ENCODE measurements around the gene AGK.
"Not testable (repeated sequence)": the region's sequence is repeated elsewhere in the genome, so short reads cannot be mapped to it uniquely, and the experiment has no call there.

The AGK gene

DNA sequence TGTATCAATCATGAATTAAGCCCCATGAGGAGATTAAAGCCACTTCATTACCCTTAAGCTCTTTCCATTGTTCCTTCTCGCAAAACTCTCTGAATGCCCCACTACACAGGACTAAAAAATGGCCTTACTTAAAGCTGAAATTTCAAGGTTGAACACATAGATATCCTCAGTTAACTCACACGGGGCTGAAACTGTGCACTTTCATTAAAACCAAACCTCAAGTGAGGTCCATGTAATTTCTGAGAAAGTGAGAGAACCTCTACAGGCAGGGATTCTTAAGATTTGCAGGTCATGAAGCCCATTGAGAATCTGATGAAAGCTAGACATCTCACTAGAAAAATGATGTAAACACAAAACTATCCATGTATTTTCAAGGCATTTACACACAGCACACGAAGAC lies 134.9 kb downstream of the AGK start:
- no peak for DNase-seq

DNA sequence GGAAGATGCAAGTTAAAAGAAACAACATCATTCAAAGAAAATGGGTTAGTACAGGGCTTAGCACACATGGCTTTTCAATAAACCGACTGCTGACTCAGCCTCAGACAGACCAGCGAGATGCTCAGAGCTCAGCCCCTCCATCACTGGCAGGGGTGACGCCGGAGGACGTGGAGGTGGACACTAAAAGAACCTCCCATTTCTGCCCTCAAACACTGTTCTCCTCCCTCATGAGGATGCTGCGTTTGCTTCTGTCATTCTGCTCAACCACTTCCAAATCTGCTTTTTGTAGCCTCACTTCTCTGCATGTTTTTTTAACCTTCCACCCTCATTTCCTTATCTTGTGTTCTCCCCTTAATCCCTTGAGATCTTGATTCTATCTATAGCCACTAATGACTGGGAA lies 135.5 kb downstream of the AGK start:
- DNase-seq, result no peak

DNA sequence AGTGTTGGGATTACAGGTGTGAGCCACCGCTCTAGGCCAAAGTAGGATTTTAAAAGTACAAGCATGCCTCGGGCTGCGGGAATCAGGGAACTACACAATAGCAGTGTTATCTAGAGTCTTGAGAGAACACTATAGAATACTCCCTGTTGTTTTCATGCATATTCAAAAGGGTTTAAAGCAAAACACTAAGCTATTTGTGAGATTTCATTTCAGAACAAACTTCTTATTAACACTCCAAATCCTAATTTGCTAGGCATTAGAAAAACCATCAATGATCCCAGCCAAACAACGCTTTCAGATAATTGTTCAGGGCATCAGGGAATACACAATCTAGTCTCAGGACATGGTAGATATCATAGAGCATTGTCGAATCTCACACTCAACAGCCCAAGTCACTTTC lies 136.8 kb downstream of the AGK start:
- no peak for DNase-seq

DNA sequence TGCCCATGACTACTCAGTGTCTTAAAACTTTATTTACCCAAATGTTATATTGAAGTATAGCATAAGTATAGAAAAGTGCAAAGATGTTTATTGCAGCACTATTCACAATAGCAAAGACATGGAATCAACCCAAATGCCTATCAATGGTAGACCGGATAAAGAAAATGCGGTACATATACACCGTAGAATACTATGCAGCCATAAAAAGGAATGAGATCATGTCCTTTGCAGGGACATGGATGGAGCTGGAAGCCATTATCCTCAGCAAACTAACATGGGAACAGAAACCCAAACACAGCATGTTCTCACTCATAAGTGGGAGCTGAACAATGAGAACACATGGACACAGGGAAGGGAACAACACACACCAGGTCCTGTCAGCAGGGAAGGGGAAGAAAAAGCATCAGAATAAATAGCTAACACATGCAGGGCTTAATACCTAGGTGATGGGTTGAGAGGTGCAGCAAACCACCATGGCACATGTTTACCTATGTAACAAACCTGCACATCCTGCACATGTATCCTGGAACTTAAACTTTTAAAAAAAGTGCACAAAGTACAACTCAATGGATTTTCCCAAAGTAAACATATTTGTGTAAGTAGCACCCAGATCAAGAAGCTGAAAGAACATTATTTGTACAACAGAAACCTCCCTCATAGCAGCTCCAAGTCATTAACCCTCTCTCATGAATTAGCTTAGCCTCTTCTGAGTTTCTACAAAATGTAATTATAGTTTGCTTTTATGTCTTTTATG lies 138.0 kb downstream of the AGK start:
- DNase-seq, result not testable (repeated sequence)

DNA sequence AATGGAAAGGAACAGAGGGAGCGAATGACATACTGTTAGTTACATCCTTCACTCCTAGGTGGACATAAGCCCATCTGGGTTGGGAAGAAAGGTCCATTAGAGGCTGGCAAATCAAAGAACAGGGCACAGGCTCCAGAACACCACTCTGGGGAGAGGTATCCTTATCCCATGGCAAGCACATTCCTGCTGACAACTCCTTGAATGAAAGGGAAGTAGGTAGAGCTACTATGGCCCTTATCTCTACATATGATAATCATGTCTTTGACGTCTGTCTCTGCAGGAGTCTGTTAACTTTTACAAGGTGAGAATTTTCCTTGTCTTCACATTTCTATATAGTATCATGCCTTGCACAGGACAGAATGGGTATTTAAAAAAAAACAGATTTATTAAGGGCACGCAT lies 140.3 kb downstream of the AGK start:
- no peak for DNase-seq

DNA sequence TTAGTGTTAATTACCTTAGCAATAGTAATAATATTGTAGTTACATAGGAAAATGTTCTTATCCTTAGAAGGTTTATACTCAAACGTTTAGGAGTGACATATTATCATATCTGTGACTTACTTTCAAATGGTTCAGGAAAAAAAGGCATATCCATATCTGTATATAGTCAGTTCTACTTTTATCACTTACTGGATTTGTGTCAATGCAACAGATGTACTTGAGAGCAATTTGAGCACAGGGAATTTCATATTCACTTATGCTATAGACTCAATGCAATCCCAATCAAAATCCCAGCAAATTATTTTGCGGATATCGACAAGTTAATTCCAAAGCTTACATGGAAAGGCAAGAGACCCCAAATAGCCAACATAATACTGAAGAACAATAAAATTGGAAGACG lies 140.8 kb downstream of the AGK start:
- DNase-seq, result no peak

DNA sequence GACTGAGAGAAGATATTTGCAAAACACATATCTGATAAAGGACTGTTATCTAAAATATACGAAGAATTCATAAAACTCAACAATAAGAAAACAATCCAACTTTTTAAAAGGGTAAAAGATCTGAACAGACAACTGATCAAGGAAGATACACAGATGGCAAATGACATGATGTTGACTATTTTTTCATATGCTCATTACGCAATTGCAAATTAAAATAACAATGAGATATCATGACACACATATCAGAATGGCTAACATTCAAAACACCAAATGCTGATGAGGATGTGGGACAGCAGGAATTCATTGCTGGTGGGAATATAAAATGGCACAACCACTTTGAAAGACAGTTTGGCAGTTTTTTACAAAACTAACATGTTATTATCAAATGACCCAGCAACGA lies 141.9 kb downstream of the AGK start:
- DNase-seq, result no peak

DNA sequence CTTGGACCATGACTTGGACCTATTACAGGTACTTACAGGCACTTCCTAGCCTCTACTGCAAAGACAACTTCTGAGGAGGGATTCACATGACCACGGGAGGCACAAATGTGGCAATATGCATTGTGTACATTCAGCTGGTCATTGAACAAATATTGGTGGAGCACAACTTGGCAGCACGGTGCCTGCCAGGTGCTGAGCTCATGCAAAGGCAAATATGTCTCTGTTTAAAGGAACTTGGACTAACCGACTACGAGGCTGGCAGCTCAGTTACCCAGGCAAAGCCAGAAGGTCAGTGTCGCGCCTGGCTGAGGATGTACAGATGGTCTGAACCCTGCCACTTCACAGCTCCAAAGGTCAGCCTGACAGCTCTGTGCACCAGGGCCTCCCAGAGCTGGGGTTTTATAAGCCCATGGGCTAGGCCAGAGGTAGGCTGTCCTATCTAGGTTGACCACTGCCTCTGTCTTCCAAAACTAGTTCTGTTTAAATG lies 144.6 kb downstream of the AGK start:
- no peak for DNase-seq

DNA sequence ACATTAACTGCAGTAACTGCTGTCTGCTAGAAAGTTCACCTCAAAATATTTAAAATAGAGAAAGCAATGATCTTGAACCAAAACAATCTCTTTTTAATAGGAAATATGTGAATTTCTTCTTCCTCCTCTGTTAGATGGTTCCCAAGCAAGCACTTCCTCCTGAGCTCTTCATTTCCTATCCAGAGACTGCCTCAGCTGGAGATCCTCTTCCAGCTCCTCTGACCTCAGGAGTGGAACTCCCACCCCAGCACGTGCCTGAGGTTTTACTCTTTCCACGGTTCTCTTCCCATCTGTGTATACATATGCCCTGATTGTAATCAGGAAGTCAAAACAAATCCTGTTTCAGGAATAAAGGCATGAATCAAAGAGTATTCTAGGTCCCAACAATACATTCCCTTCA lies 145.1 kb downstream of the AGK start:
- no peak for DNase-seq

DNA sequence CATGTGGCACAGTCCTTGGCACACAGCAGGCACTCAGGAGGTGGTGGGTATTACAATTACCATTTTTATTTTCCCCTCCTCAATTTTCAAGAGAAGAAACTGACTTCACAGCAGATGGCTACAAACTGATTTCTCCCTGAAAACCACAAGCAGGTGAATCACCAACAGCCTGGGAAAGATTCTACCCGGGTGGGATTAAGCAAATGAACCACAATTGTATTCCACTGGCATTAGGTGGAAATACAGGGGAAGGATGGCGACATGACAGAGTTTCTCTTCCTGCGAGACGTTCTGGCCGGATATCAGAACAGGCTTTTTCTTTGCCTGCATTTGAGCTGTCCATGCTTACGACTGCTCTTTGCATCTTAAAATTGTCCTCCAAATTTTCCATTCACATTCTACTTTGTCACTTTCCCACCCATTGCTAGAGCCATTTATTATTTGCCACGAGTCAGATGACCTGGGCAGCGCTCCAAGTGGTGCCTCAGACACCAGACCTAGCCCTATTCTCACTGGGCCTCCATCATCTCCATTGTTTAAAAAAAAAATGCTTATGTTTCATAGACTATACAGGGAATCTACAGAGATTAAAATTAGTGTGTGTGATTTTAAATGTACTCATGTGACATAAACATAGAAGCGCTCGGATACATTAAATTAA lies 146.1 kb downstream of the AGK start:
- DNase-seq, result no peak

DNA sequence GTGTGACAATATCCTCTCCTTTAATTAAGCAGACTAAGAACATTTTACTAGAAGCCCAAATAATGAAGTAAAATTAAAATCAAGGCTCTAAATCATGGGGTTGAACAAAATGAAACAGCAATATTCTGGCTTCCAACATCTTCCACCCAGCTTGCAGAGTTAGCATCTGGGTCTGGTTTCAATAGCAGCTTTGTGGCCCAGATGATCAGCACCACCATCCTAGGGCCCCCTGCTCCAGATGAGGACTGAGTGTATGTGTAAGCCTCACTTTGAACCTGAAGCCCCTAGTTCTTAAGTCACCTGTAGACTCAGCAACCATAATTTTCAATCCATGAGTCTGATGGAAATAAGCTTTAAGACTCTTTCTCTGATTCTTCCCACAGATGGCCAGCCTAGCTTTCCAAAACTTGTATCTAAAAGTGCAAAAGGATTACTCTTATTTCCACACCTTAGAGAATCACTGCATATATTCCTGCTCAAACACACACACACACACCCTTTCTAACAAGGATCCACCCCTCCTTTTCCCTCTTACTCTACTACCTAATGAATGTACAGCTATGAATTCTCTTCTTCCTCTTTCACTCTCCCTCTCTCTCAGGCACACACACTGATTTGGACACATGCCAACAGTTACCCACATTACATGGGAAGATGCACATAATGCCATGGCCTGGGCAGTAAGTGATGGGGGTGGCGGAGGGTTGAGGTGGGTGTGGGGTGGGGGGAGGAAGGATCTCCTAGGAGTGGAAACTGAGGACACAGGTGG lies 147.2 kb downstream of the AGK start:
- no peak for DNase-seq

DNA sequence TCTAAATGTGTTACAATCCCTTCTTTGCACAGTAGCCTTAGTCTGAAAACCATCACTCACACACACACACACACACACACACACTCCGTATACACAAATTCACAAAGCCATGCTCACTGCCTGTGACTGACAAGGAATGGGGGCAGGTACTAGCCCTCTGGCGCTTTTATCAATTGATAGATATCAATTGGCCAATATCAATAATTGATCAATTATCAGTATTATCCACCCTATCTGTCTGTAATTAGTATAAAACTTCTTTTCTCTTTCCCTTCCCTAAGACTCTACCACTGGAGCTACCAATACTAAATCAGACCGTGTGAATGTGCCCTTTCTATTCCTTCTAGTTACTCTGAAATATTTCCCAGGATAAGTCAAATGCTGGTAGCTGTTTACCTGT lies 148.7 kb downstream of the AGK start:
- no peak for DNase-seq

DNA sequence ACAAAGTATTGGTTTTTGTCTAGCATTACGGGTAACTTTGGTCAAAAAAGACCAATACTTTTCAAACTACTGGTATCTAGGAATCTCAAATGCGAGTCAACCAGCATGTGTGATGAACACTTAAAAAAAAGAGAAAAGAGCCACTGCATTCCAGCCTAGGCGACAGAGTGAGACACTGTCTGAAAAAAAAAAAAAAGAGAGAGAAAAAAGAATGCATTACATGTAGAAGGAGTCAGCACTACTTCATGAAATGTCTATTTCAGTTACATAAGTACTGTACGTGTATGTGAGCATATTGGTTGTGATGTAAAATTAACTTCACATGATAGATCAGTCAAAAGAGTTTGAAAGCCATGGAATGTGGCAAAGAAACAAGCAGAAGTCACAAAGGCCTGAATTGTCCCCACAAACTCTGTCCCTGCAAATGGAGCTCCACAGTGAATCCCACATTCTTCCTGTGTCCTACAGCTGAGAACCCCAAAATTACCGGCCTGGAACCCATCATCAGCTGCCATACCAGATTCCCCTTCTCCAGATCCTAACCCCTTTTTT lies 149.2 kb downstream of the AGK start:
- DNase-seq, result no peak

DNA sequence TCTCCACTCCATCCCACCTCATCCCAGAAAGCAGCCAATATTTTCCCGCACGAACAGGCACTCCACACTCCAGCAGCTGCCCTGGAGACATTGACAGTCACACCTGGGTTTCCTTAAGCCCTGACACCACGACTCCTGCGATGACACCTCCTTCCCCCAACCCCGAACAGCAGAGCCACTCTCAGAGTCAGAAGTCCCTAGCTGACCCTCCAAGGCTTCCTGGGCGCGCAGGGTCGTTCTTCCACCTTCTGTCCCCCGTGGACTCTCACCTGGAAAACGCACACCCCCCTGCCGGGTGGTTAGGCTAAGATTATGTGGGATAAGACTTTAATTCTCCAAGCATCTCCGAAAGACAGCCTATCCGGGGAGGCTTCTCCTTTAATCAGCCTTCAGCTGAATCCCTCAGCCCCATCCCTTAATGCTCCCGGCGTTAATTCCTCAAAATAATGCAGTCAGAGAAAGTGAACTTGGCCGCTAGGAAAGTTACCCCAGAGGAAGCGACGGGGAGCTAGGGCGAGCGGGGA lies 149.7 kb downstream of the AGK start:
- no peak for DNase-seq

DNA sequence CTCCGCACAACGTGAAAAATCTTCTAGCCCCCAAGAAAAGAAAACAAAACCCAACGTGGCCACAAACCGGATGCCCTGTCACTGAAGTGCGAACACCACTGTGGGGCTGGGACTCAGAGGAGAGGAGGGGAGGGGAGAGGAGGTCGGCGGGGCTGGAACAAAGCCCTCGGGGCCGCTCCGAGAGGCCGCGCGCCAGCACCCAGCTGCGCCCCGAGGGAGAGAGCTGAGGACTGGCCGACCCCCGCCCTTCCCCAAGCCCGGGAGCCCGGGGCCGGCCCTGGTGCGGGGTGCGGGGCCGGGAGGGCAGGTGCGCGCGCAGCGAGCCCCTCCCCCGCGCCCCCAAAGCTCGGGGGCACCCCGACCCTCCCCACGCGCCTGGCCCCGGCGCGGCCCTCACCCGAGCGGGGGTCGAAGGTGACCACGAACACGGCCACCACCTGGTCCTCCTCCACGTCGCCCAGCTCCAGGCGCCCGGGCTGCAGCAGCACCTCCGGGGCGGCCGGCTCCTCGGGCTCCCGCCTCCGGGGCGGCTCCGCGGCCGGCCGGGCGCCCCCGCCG lies 150.4 kb downstream of the AGK start:
- DNase-seq, result no peak

DNA sequence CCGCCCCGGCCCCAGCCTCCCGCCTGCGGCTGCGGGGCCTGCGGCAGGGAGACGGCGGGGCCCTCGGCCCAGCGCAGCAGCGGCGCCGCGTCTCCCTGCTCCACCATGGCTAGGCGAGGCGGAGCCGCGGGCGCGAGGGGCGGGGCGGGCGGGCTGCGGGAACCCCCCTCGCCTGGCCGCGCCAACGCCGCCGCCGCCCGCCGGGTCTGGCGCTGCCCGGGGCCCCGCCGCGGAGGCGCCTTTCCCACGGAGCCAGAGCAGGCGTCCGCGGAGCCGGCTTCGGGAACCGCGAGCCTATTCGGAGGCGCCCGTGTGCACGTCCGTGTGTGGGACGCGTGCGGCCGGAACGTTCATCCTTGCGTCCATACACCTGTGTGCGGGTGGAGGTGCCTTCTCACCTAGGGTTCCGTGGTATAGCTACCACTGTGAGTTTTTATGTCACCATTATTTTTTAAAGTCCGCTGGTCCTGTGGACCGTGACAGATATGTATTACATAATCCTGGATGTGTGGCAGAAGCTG lies 150.9 kb downstream of the AGK start, which contains the start of gene DENND11:
DENND11 (minus strand) TSS at position 120 of the 521 bp plus-strand sequence; CDS start at position 107, 13 bp downstream.
- DNase-seq, result no peak

DNA sequence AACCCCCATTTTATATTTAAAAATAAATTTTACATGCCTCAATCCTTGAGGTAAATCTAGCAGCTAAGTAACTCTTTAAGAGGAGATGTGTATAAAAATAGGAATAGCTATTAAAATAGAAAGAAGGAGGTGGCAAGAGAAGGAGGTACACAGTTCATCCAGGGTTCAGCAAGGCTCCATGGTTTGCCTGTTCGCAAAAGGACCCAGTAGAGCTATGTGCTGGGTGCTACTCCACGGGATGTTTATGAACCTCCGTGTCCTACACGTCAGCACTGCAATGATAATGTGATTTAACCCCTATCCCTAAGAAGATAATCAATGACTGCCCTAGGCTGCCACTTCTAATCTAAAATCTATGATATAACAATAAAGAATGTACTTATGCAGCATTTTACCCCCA lies 151.7 kb downstream of the AGK start:
- no peak for DNase-seq

DNA sequence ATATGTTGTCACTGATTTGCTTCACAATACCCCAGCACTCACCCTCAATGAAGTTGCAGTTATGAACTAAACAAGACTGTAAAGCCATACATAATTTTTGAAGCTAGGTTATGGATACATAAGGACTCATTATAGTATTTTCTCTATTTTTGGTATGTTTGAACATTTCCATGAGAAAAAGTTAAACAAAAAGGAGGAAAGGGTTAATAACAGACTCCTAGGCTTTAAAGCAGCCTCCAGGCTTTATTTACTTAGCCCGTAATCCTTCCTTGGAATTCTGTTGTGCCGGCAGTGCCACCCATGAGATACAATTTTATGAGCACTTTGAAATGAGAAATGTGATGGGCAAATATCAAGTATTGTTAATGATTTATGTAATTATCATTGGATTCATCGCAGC lies 152.9 kb downstream of the AGK start:
- no peak for DNase-seq

DNA sequence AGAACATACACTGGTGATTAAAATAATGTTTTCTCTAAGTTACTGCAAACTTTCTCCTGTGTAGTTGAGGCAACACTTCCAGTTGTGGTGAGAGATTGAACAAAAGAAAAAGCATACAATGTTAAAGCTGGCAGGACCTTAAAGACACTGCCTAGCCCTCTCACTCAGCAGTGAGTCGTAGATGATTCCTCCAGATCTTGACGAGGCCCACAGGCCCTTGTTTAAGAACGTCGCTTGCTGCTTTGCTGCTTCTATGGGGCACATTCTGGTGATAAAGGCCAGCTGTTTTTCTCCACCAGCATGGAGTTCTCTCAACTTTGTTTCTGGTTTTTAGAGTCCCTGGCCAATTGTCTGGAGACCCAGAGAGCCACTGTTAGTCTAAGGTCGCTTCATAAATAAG lies 153.5 kb downstream of the AGK start:
- DNase-seq, result no peak

All from cerebellar nuclear complex (tissue), 1 donor.